Common myeloid progenitor, CD34-positive (primary cell): ENCODE data around the gene BICDL2.

Experiments used
- CTCF ChIA-PET: fragments of 350-600 bp; sonication (Branson Sonifier 250); formaldehyde crosslinking; loops from one replicate; lab custom pipeline; 2021; ENCODE audit warnings: antibody characterized with exemption; lab: Charles Lee
- POLR2A ChIA-PET: fragments of 350-600 bp; sonication (Branson Sonifier 250); formaldehyde crosslinking; loops from one replicate; lab custom pipeline; 2021; ENCODE audit warnings: antibody characterized with exemption; lab: Charles Lee
- DNase-seq, 3 donors: peaks; one replicate each; pipeline versions ENCODE4 v3.0.0 to v3.0.0-alpha.2; 2013
- H3K27ac ChIP-seq, 2 experiments: 1 replicate in 1 of 2; 2 replicates in 1 of 2; pipeline ENCODE4 v1.7.0; 2013; ENCODE audit warnings: inconsistent platforms in 2 of 2, low read length in 2 of 2, mild to moderate bottlenecking in 2 of 2, low read depth in 1 of 2, moderate library complexity in 1 of 2; ENCODE audit not compliant: severe bottlenecking in 2 of 2, insufficient read depth in 1 of 2, poor library complexity in 1 of 2
- H3K27me3 ChIP-seq, 5 experiments: replicated peaks in 2 of 5; 1 replicate in 3 of 5; 2 replicates in 2 of 5; pipeline versions ENCODE4 v1.6.1 to v1.7.0; 2013; ENCODE audit warnings: low read length in 4 of 5, mild to moderate bottlenecking in 2 of 5, moderate library complexity in 2 of 5, inconsistent platforms in 1 of 5; ENCODE audit not compliant: insufficient read depth in 5 of 5, control insufficient read depth in 4 of 5
- H3K36me3 ChIP-seq, 4 experiments: 1 replicate in 2 of 4; 2 replicates in 2 of 4; pipeline versions ENCODE4 v1.6.1 to v1.7.0; 2013; ENCODE audit warnings: low read length in 3 of 4, control low read depth in 1 of 4, mild to moderate bottlenecking in 1 of 4; ENCODE audit not compliant: control insufficient read depth in 4 of 4, insufficient read depth in 4 of 4
- H3K4me1 ChIP-seq, 4 experiments: 1 replicate in 3 of 4; 2 replicates in 1 of 4; pipeline versions ENCODE4 v1.6.1 to v1.7.1; 2013; ENCODE audit warnings: low read length in 3 of 4, mild to moderate bottlenecking in 3 of 4, control low read depth in 1 of 4, inconsistent platforms in 1 of 4, moderate library complexity in 1 of 4; ENCODE audit not compliant: control insufficient read depth in 4 of 4, insufficient read depth in 4 of 4; ENCODE audit errors: control extremely low read depth in 1 of 4
- H3K4me3 ChIP-seq, 7 experiments: 1 replicate in 4 of 7; 2 replicates in 3 of 7; pipeline versions ENCODE4 v1.5.1 to v1.7.0; 2013; ENCODE audit warnings: mild to moderate bottlenecking in 7 of 7, low read length in 6 of 7, moderate library complexity in 6 of 7, inconsistent platforms in 2 of 7, low read depth in 2 of 7, control low read depth in 1 of 7; ENCODE audit not compliant: insufficient read depth in 4 of 7, control insufficient read depth in 1 of 7; ENCODE audit errors: extremely low read depth in 1 of 7
- H3K9me3 ChIP-seq, 5 experiments: 1 replicate in 4 of 5; 2 replicates in 1 of 5; pipeline versions ENCODE4 v1.6.1 to v1.7.1; 2013; ENCODE audit warnings: low read length in 4 of 5, mild to moderate bottlenecking in 2 of 5, inconsistent platforms in 1 of 5, low read depth in 1 of 5, moderate library complexity in 1 of 5; ENCODE audit not compliant: control insufficient read depth in 4 of 5, insufficient read depth in 2 of 5; ENCODE audit errors: control extremely low read depth in 1 of 5
- WGBS: methylation state at CpG from one replicate; pipeline ENCODE4 v1.1.5; 2013; ENCODE audit not compliant: insufficient coverage; 5-methylcytosine and 5-hydroxymethylcytosine counted together

BICDL2 gene

GRCh38 chr16:2981899-2982250 lies 54.9 kb downstream of the BICDL2 start:
- ChIA-PET CTCF (interaction anchor here (1.1 to 2.7 kb wide), 3 partner anchors 12 to 16 kb away, joined by 3 to 10 read pairs (median 4); no protein-coding TSS in a partner anchor), POLR2A (no interaction called here)
- Histone ChIP-seq H3K4me3 (no peak overlapping the region), H3K9me3 (no peaks in the 10 kb centered on the region), H3K27me3 (no peaks in the 10 kb centered on the region), H3K4me1 (peaks cover 0 to 37% (median 22%) of the 10 kb centered on the region in 4 experiments), H3K36me3 (peaks cover 0 to 15% (median 0%) of the 10 kb centered on the region in 4 experiments), H3K27ac (peak overlapping the region in 1 of 2 experiments; percentile 89)
- 100% methylated on average over 2 of the region's 4 CpGs for WGBS
- no peak for DNase-seq

GRCh38 chr16:2981177-2981898 lies 55.4 kb downstream of the BICDL2 start:
- Histone ChIP-seq H3K9me3 (no peaks in the 10 kb centered on the region), H3K27me3 (no peaks in the 10 kb centered on the region), H3K4me1 (peaks cover 0 to 37% (median 22%) of the 10 kb centered on the region in 4 experiments), H3K27ac (peak overlapping the region in 1 of 2 experiments; percentile 89), H3K36me3 (peaks cover 0 to 20% (median 1%) of the 10 kb centered on the region in 4 experiments), H3K4me3 (peak overlapping the region in 4 of 7 experiments; percentile 82 to 95 (median 88))
- WGBS, result 85% methylated on average over 30 of the region's 33 CpGs
- ChIA-PET POLR2A (no interaction called here), CTCF (interaction anchor here (0.9 to 2.7 kb wide), 5 partner anchors 10 to 15 kb away, joined by 3 to 10 read pairs (median 4); no protein-coding TSS in a partner anchor)
- no peak for DNase-seq

- Histone ChIP-seq H3K9me3 (no peaks in the 10 kb centered on the region), H3K36me3 (peaks cover 0 to 28% (median 4%) of the 10 kb centered on the region in 4 experiments), H3K27ac (peak within 1 kb of the TSS; percentile 74 to 89), H3K27me3 (no peaks in the 10 kb centered on the region), H3K4me1 (peaks cover 0 to 37% (median 22%) of the 10 kb centered on the region in 4 experiments), H3K4me3 (peak within 1 kb of the TSS; percentile 34 to 95 (median 88))
- ChIA-PET POLR2A (interaction anchor here (0.6 to 1.3 kb wide), 3 partner anchors 10 to 808 kb away, joined by 3 to 5 read pairs (median 4); no protein-coding TSS in a partner anchor), CTCF (interaction anchor here (0.6 to 2.7 kb wide), 6 partner anchors 9 to 47 kb away, joined by 3 to 10 read pairs (median 4); no protein-coding TSS in a partner anchor)
- WGBS, result 4% methylated on average over 72 of the region's 91 CpGs
- DNase-seq, result peak; percentile 81 to 91 (median 88)
Observed at GRCh38 chr16:2980227-2981176, 56.2 kb downstream of the BICDL2 start, which contains the start of gene PKMYT1. TSS of gene PKMYT1 (minus strand) at chr16:2980446. CDS start at chr16:2979657, 789 bp downstream.

- 14% methylated on average over 38 of the region's 43 CpGs for WGBS
- ChIA-PET POLR2A (interaction anchor here (1.3 kb wide), 1 partner anchor 10 kb away, joined by 4 read pairs; no protein-coding TSS in a partner anchor), CTCF (interaction anchor here (1.9 to 2.7 kb wide), 2 partner anchors 8 to 12 kb away, joined by 5 to 10 read pairs; no protein-coding TSS in a partner anchor)
- Histone ChIP-seq H3K4me3 (peak overlapping the region; percentile 34 to 95 (median 88)), H3K9me3 (no peaks in the 10 kb centered on the region), H3K27ac (peak overlapping the region in 1 of 2 experiments; percentile 25), H3K27me3 (no peaks in the 10 kb centered on the region), H3K36me3 (peaks cover 0 to 36% (median 7%) of the 10 kb centered on the region in 4 experiments), H3K4me1 (peaks cover 0 to 37% (median 22%) of the 10 kb centered on the region in 4 experiments)
- DNase-seq, result no peak
Observed at GRCh38 chr16:2979669-2980226, 57.0 kb downstream of the BICDL2 start.
